Cerebellar nuclear complex (tissue), 1 donor: Measurements from ENCODE around the gene AKAP12.
"Not testable (repeated sequence)": the region's sequence is repeated elsewhere in the genome, so short reads cannot be mapped to it uniquely, and the experiment has no call there.

Source experiments
- DNase-seq, 2 experiments: peaks; one replicate each; lab custom pipeline; 2025; lab: John Stamatoyannopoulos, UW

Gene AKAP12

DNA sequence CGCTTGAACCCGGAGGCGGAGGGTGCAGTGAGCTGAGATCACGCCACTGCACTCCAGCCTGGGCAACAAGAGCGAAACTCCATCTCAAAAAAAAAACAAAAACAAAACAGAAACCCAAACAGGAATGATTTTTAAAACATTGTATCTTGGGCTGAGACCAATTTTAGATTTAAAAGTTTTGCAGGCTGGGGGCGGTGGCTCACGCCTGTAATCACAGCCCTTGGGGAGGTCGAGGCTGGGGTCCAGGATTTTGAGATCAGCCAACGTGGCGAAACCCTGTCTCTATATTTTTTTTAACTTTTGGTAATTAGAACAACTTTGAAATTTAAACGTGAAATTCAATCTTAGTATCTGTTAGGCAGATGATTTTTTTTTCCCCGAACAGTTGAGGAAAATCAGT is 70.5 kb downstream of the AKAP12 start:
- no peak for DNase-seq

- DNase-seq: no peak
Measured at GRCh38 chr6:151310852-151311767, 71.3 kb downstream of the AKAP12 start.

DNA sequence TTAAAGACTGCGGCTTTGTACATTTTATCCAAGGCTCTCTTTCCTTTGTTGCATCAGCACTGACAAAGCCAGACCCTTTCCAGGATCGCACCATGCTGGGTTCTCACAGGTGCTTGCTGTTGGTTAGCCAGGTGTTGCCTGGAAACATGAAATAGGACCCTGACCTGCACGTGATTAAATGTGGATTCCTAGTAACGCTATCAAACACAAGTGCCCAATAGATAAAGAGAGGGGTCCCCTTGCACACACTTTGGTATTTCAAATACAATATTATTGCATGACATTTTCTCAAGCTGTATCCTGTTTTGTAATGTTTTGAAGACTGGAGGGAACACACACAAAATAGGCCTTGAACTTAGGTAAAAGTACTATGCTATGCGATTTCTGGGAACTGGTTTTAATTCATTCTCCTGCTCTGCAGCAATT is 73.3 kb downstream of the AKAP12 start:
- DNase-seq: no peak

DNA sequence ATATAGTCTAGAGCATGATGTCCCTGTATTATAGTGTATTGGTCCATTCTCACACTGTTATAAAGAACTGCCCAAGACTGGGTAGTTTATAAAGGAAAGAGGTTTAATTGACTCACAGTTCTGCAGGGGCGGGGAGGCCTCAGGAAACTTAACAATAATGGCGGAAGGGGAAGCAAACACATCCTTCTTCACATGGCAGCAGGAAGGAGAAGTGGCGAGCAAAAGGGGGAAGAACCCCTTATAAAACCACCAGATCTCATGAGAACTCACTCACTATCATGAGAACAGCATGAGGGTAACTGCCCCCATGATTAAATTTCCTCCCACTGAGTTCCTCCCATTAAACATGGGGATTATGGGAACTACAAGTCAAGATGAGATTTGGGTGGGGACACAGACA is 75.9 kb downstream of the AKAP12 start:
- DNase-seq: not testable (repeated sequence)

DNA sequence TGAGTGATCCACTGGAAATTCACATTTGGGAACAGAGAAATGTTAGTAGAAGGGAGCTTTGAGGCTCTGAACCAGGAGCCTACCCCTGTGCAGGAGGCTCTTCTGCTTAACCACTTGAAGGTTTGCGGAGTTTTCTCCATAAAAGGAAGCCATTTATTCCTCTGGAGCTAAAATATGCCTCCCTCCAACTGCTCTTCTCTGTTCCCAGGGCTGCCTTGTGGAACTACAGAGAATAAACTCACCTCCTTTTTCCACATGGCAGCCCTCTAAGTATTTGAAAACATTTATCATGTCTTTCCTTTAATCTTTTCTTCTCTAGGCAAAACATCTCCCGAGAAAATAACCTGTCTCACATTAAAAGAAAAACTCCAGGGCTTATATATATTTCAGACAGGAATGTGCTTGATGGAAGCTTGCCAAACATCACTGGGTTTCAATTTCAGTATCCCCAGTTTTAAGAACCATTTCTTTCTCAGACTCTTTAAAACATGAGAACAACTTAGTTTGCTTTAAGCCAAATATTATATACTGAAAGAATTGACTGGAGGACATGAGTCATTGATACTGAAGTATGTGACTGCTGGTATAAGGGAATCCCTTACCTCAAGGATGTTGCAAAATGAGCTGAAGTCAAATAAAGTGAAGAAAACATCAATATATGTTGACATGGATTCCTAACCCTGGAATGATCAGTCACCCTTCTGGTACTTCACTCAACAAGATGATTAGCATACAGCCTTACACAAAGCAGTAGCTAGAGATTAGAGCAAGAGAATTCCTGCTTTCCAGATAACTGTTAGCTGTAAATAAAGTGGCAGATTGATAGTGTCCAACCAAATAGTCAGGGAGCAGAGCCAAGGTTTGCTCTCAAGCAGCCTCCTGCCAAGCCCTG is 77.6 kb downstream of the AKAP12 start:
- DNase-seq: no peak

- DNase-seq: no peak
Measured at GRCh38 chr6:151317995-151318365, 78.2 kb downstream of the AKAP12 start.

DNA sequence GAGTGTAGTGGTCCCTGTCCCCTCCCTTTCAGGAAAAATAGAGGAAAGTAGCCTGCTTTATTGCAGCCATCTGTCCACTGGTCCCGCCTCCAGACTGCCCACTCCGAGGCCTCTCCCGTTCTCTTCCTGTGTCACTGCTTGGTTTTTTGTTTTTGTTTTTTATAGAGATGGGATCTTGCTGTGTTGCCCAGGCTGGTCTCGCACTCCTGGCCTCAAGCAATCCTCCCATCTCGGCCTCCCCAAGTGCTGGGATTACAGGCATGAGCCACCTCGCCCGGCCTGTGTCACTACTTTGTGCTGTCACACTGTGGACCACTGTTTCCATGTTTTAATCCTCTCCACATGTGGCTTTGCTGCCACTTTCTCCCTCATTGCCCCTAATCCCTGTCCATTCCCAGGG is 80.4 kb downstream of the AKAP12 start:
- peak in 1 of 2 experiments; percentile 28 for DNase-seq

GRCh38 chr6:151321438-151321837 is 81.7 kb downstream of the AKAP12 start:
- no peak for DNase-seq

GRCh38 chr6:151322570-151322969 is 82.8 kb downstream of the AKAP12 start:
- no peak for DNase-seq

DNA sequence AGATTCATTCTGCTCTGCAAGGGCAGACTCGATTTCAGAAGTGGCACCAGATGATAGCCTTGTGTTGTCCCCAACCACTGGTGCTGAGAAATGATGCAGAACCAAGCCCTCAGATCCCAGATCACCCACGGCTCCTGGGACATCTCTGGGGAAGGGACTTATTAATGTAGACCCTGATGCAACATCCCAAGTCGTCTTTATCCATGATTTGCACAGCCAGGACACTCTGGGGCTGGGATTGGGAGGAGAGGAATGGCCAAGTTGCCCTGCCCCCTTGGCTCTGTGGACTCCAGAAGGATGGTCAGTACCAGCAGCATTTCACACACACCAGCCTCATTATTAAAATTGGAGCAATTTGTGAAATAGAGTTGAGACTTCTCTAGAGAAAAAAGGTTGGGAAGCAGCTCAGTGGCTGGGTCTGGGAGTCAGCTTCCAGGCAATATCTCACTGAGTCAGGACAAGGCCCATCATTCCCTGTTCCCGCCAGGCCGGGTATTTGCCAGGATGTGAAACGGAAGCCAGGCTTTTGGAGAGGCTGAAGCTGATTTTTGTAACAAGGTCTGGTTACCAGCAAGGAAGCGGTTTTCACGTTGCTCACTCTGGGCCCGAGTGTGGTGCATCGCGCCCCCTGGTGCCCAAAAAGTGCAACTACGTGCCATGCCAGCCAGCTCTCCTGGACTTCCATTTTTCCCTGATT is 84.2 kb downstream of the AKAP12 start:
- DNase-seq: peak; percentile 65 to 91

DNA sequence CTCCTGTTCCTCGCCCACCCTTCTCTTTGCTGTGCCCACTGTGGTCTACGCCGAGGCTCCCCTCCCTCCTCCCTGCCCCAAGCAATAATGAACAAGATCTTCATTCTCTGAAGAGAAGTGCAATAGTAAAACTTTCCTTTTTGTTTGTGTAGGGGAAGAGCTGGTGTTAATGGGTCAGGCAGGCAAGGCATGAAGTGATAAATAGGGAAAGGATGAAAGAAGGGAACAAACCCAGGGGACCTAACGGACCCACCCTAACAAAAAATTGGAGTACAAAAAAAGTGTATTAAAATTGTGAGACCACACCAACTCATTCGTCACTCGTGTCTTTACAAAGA is 84.7 kb downstream of the AKAP12 start:
- no peak for DNase-seq

GRCh38 chr6:151325075-151326050 is 85.6 kb downstream of the AKAP12 start:
- no peak for DNase-seq

DNA sequence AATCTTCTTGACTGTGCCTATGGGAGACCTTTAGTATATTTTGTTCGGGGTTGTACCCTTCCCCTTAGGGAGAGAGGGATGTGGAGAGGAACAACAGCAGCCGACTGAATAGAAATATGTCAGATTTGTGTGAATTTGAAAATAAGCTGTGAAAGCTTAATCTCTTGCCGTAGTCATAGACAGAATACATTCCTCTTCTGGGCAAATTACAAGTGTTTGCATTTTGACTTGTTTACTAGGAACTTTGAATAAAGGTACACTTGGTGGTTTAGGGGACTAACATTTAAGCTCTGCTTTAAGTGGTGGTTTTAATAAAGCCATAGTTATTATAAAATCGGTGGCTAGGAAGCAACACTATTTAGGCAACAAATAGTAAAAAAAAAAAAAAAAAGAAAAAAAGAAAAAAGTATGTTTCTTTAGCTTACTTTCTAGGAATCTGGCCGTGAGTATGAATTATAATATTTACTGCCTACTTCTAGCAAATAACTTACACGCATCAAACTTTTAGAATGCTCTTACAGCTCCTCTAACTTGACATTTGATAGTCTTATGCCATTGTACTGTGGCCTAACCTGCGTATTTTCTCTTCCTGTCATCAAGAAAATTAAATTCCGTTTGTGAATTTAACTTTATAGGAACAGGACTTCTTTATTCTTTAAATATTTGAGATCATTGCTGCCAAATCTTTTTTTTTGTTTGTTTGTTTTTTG is 86.5 kb downstream of the AKAP12 start:
- no peak for DNase-seq

- no peak for DNase-seq
Measured at GRCh38 chr6:151327101-151327500, 87.3 kb downstream of the AKAP12 start.

DNA sequence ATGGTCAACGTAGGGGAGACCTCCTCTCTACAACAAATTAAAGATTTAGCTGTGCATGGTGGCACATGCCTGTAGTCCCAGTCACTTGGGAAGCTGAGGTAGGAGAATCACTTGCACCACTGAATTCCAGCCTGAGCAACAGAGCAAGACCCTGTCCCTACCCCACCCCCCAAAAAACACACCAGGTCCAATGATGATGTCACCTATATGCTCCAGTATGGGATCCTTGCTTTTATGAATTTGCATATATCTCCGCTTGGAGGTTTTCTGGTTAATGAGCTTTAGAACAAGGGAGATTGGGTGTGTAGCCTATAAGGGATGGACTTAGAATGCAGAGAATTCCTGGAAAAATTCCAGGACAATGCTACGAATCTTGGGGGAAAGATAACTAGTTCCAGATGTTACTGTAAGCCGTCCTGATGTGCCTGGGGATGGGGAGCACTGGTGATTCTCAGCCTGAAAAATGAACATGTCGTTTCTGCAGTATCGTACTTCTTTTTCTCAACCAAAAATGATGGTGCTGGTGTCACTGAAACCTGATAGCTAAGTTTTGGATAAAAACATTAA is 90.4 kb downstream of the AKAP12 start:
- DNase-seq: no peak

DNA sequence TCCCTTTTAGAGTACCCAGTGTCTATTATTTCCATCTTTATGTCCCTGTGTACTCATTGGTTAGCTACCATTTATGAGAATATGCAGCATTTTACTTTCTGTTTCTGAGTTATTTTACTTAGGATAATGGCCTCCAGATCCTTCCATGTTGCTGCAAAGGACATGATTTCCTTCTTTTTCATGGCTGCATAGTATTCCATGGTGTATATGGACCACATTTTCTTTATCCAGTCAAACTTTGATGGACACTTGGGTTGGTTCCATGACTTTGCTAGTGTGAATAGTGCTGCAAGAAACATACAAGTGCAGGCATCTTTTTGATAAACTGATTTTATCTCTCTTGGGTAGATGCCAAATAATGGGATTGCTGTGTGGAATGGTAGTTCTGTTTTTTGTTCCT is 96.2 kb downstream of the AKAP12 start:
- DNase-seq: no peak

DNA sequence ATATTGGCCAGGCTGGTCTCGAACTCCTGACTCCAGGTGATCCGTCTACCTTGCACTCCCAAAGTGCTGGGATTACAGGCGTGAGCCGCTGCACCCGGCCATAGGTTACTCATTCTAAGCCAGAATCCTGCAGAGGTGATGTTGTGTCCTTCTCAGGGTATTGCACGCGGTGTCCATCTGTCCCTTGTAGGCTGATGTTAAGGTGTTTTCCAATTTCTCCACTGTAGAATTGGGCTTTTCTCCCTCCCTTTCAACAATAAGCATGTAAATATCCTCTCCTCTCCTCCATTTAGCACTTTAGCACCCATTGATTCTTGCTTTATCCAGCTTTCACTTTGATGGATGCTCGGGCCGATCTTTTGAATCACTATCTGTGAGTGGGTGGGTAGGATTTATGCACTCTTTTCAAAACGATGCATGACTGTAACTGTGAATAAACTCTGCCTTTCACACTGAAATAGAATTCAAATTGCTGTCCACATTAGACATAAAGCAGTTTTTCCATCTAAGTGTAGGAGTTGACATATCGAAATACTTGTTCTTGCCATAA is 99.0 kb downstream of the AKAP12 start:
- no peak for DNase-seq

DNA sequence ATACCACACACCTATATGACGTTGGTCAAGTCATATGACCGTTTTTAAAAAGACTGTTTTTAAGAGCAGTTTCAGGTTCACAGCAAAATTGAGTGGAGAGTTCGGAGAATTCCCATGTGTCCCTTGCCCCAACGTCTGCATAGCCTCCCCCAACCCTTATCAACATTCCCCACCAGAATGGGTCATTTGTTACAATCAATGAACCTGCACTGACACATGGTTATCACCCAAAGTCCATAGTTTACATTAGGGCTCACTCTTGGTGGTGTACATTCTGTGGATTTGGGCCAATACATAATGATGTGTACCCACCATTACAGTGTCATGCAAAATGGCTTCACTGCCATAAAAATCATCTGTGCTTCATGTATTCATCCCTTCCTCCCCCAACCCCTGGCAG is 99.6 kb downstream of the AKAP12 start:
- no peak for DNase-seq

GRCh38 chr6:151340219-151340978 is 100.6 kb downstream of the AKAP12 start:
- DNase-seq: no peak
